Measurements from ENCODE around the gene LOXHD1. TPM values are rescaled to one million over a fixed set of nuclear protein-coding genes. Genes with fewer than 3 reads are reported as not detected.

Gene LOXHD1
- total and polyA plus RNA-seq, 10 of the 15 experiments (the other 5 are each of a cell fraction or from before 2014, with no cell fraction given) = not detected

DNA sequence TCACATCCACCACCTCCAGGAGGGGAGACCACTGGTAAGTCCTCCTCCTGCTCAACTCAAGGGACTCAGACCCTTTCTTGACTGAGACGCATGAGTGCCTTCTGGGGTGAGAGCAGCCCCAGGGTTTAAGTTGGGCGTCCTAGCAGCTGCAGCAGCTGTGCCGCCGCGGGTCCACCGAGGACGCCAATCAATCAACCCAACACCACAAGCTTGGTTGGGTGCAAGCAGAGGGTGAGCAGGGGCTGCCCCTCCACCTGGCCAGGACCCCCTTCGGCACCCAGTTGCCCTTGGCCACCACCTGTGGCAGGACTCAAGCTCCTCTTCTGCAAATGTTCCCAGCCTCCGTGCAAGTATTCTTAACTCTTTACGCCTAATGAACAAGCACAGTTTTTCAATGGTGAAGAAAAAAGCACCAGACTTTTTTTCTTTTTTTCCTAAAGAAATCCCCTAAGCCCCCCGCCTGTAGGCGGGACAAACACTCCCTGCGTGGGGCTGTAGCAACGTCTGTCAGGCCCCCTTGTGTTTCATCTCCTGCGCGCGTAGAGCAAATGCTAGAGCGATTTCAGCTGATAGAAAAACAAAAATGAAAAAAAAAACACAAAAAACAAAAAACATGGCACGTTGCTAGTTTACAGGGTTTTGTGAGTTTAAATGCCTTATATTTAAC, 197.1 kb downstream of the LOXHD1 start:
- Histone ChIP-seq H4K20me1 (ENCODE audit: control insufficient read depth, insufficient read depth) (no peaks in the 10 kb centered on the region), H3K36me3 (ENCODE audit: control insufficient read depth in 2 of 2, insufficient read depth in 2 of 2, low read length in 1 of 2) (no peaks in the 10 kb centered on the region), H3K27me3 (replicated peaks in 1 of 2; ENCODE audit: control insufficient read depth in 2 of 2, insufficient read depth in 2 of 2, low read length in 1 of 2) (peaks cover 0 to 4% of the 10 kb centered on the region in 2 experiments; a peak in 1 of 4 replicates), H3K4me2 (ENCODE audit: control insufficient read depth, insufficient read depth) (no peak overlapping the region), H3K79me2 (ENCODE audit: control insufficient read depth, insufficient read depth, low read length) (no peaks in the 10 kb centered on the region), H3K9me3 (replicated peaks; ENCODE audit: control insufficient read depth, insufficient read depth, low read length) (no peaks in the 10 kb centered on the region), H3K4me3 (no peak overlapping the region), H3K4me1 (ENCODE audit: control insufficient read depth, insufficient read depth, low read length) (no peaks in the 10 kb centered on the region), H3K27ac (ENCODE audit: control insufficient read depth, insufficient read depth) (no peak overlapping the region), H2AFZ (ENCODE audit: control insufficient read depth, low read depth, low read length) (no peak overlapping the region), H3K9ac (ENCODE audit: control insufficient read depth, insufficient read depth, low read length) (no peak overlapping the region)
- no peak for TF ChIP-seq CEBPB (IDR thresholded peaks at IDR 0.05; ENCODE audit: borderline replicate concordance in 1 of 2, low read depth in 2 of 2, low read length in 2 of 2)
- TF ChIP-seq SIN3A (IDR thresholded peaks at IDR 0.05; ENCODE audit: low read depth, low read length) = no peak
- no peak for TF ChIP-seq JUND (IDR thresholded peaks at IDR 0.05; ENCODE audit: low read depth, low read length)
- no peak for TF ChIP-seq IKZF1 (conservative IDR thresholded peaks at IDR 0.05)
- TF ChIP-seq SRF (IDR thresholded peaks at IDR 0.05; ENCODE audit: low read depth in 2 of 2, low read length in 2 of 2) = no peak
- TF ChIP-seq MEF2A (IDR thresholded peaks at IDR 0.05; ENCODE audit: insufficient read depth, low read depth, low read length) = no peak
- no peak for TF ChIP-seq KDM1A (IDR thresholded peaks at IDR 0.05; ENCODE audit: borderline replicate concordance)
- FAIRE-seq = no peak
- ATAC-seq = no peak
- in situ Hi-C loops (cut with MboI) (no loop called here), intact Hi-C loops (cut with micrococcal nuclease; ENCODE audit: unreplicated experiment) (no loop called here)
- CTCF ChIA-PET = no interaction called here
- RAD21 ChIA-PET (ENCODE audit: unreplicated experiment) = no interaction called here
- WGBS (ENCODE audit: insufficient coverage, insufficient replicate concordance, low lambda C conversion rate, missing lambda C conversion rate) = 39% methylated on average over 19 of the region's 19 CpGs
- POLR2A ChIA-PET = no interaction called here
- BruUV-seq (replicated peaks) = no TSS peak
- SMC1A ChIA-PET (ENCODE audit: uncharacterized antibody, unreplicated experiment) = no interaction called here
- DNase-seq (ENCODE audit: low read depth, low spot score) = no peak

DNA sequence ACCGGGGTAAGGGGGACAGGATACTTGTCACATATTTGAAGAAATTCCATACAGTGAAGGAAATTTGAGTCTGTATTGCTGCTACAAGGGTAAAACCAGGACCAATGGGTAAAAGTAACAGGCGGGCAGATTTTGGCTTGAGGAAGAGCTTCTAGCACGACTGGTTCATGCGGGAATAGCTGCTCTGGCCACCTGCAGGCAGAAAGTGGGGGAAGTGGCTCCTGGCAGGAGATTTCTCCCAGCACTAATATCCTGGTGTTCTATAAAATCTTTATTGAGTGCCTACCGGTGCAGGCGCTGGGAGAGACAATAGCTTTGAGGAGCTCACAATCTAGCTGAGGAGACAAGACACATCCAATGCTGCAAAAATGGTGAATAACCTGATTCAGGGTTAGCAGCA, 198.5 kb downstream of the LOXHD1 start:
- no peak overlapping the region for H3K4me2 ChIP-seq (ENCODE audit: control insufficient read depth, insufficient read depth)
- ChIA-PET CTCF (no interaction called here), RAD21 (ENCODE audit: unreplicated experiment) (no interaction called here), SMC1A (ENCODE audit: uncharacterized antibody, unreplicated experiment) (interaction anchor here (1.4 kb wide), 1 partner anchor 49 kb away, joined by 3 read pairs; no protein-coding TSS in a partner anchor), POLR2A (no interaction called here)
- no peaks in the 10 kb centered on the region for H3K4me1 ChIP-seq (ENCODE audit: control insufficient read depth, insufficient read depth, low read length)
- TF ChIP-seq IRF4 (IDR thresholded peaks at IDR 0.05; ENCODE audit: low read depth, low read length) = no peak
- no peak for TF ChIP-seq RELA (IDR thresholded peaks at IDR 0.05; ENCODE audit: borderline replicate concordance, partially characterized antibody)
- TF ChIP-seq, protein P1, sequence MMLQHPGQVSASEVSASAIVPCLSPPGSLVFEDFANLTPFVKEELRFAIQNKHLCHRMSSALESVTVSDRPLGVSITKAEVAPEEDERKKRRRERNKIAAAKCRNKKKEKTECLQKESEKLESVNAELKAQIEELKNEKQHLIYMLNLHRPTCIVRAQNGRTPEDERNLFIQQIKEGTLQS (IDR thresholded peaks at IDR 0.05; ENCODE audit: borderline replicate concordance, extremely low read depth, low read depth, low read length) = no peak
- H3K4me3 ChIP-seq = no peak overlapping the region
- intact Hi-C loops (cut with micrococcal nuclease; ENCODE audit: unreplicated experiment) (no loop called here), in situ Hi-C loops (cut with MboI) (no loop called here)
- H3K9ac ChIP-seq (ENCODE audit: control insufficient read depth, insufficient read depth, low read length) = no peak overlapping the region
- FAIRE-seq (no peak), ATAC-seq (no peak), DNase-seq (ENCODE audit: low read depth, low spot score) (no peak)
- no peaks in the 10 kb centered on the region for H3K36me3 ChIP-seq (ENCODE audit: control insufficient read depth in 2 of 2, insufficient read depth in 2 of 2, low read length in 1 of 2)
- no peaks in the 10 kb centered on the region for H3K79me2 ChIP-seq (ENCODE audit: control insufficient read depth, insufficient read depth, low read length)
- H3K27me3 ChIP-seq (replicated peaks in 1 of 2; ENCODE audit: control insufficient read depth in 2 of 2, insufficient read depth in 2 of 2, low read length in 1 of 2) = peaks cover 0 to 4% of the 10 kb centered on the region in 2 experiments; a peak in 1 of 4 replicates
- H3K9me3 ChIP-seq (replicated peaks; ENCODE audit: control insufficient read depth, insufficient read depth, low read length) = no peaks in the 10 kb centered on the region
- H2AFZ ChIP-seq (ENCODE audit: control insufficient read depth, low read depth, low read length) = no peak overlapping the region
- no peaks in the 10 kb centered on the region for H4K20me1 ChIP-seq (ENCODE audit: control insufficient read depth, insufficient read depth)
- BruUV-seq (replicated peaks) = no TSS peak
- 36% methylated on average over 6 of the region's 6 CpGs for WGBS (ENCODE audit: insufficient coverage, insufficient replicate concordance, low lambda C conversion rate, missing lambda C conversion rate)
- no peak overlapping the region for H3K27ac ChIP-seq (ENCODE audit: control insufficient read depth, insufficient read depth)

Data from GM12878 (cell line).